GM21423 (cell line): ENCODE results near the gene TRIM6.
"Not testable (repeated sequence)": the region's sequence is repeated elsewhere in the genome, so short reads cannot be mapped to it uniquely, and the experiment has no call there.

Experiments used
- ATAC-seq: cut with Tn5 transposase; IDR thresholded peaks from one replicate; pipeline ENCODE4 v1.9.1; 2021; ENCODE audit warnings: mild to moderate bottlenecking, moderate library complexity; ENCODE audit not compliant: unreplicated experiment

The TRIM6 gene

GRCh38 chr11:5596607-5597201 is at the start of gene TRIM6:
TSS of gene TRIM6 (plus strand) at chr11:5596637. CDS start at chr11:5596898, 261 bp downstream.
- no peak for ATAC-seq

- peak; percentile 91 for ATAC-seq
These were observed 48.5 kb upstream of the TRIM6 start for GRCh38 chr11:5547982-5548381.

DNA sequence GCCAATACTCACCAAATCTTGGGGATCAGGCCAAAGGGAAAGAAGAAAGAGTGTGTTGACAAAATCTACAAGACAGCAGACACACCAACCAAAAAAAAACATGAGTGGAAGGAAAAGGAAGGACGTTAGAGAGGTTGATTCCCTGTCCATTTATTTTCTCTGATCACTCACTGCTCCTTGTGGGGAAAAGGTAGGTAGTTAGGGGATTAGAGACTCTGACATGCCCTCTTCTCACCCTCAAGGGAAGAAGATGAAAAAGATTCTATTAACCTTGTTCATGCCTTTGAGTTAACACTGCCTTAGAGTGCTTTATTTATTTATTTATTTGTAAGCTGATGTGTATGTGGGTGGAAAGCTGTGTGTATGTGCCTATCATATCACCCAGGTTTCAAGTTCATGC is 48.0 kb upstream of the TRIM6 start, which contains the start of gene OR52H1:
TSS of gene OR52H1 (minus strand) at position 101 of the 400 bp plus-strand sequence. CDS start 3,035 bp downstream, outside the sequence.
- peak; percentile 7 for ATAC-seq

GRCh38 chr11:5550440-5551095 is 45.9 kb upstream of the TRIM6 start:
- ATAC-seq = peak; percentile 34

GRCh38 chr11:5553343-5553742 is 43.1 kb upstream of the TRIM6 start:
- no peak for ATAC-seq

DNA sequence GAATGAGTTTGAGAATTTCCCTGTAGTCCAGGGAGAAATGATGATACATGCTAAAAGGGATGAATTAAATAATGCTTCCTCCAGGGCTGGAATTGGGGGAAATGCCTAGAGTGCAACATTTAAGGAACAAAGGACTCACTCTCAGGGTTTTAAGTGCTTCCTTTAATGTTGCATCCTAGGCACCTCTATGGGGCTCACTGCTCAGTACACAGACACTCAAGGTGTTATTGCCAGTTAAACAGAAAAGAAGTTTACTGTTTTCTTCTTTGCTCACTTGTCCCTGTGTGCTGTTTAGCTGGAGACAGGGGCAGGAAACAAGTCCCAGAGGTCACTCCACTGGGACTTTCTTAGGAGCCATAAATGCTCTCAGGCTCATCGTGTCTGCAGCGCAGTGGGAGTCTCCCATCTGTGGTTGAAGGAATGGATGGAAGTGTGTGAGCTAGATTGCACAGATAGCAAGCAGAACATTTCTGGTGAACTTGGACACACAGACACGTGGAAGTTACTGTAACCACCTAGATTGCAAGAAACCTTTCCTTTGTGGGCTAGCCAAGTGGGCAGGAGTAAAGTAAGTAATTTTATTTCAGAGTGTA is 39.7 kb upstream of the TRIM6 start:
- no peak for ATAC-seq

GRCh38 chr11:5557751-5558150 is 38.7 kb upstream of the TRIM6 start:
- ATAC-seq = no peak

DNA sequence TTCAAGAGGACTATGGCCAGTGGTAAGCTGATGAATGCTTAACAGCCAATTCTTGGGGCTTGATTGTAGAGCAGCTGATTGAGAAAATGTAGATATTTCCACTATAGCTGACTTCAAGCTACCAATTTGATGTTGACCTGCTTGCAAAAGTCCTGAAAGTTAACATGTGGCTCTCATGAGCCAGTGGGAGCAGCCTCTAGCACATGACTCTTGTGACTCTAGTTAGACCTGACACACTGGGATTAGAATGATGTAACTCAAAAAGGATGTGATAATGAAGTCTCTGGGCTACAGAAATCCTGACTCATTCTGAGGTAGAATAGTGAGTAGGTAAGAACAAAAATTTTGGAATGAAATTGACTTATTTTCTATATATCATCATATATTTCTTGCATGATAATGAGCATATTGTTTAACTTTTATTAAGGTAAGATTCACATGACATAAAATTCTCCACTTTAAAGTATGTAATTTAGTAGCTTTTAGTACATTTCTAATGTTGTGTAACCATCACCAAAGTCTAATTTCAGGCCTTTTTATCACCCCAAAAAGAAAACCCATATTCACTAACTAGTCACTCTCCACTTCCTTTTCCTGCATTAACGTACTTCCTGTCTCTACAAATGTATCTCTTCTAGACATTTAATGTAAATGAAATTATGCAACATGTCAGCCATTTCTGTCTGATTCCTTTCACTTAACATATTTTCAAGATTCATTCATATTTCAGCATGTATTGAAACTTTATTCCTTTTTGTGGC is 32.0 kb upstream of the TRIM6 start:
- ATAC-seq = no peak

DNA sequence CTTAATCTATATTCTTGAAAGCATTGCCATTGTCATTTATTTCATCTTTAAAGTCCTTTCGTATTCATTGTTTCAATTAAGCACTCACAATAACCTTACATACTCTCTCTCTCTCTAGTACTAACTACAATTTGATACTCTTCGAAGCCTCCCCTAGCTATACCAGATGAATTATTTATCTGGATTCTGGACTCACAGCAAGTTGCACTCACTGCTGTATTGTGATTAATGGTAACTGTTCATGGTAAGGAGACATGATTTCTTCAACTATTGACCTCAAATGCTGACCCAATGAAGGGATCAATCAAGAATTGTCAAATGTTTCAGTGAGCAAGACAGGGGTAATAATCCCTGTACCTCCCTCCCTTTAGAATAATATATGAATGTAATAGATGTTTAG is 21.8 kb upstream of the TRIM6 start:
- no peak for ATAC-seq

- ATAC-seq = no peak
These were observed 21.3 kb upstream of the TRIM6 start for GRCh38 chr11:5575152-5575551.

- ATAC-seq = no peak
These were observed 19.3 kb upstream of the TRIM6 start for GRCh38 chr11:5577101-5577500.

DNA sequence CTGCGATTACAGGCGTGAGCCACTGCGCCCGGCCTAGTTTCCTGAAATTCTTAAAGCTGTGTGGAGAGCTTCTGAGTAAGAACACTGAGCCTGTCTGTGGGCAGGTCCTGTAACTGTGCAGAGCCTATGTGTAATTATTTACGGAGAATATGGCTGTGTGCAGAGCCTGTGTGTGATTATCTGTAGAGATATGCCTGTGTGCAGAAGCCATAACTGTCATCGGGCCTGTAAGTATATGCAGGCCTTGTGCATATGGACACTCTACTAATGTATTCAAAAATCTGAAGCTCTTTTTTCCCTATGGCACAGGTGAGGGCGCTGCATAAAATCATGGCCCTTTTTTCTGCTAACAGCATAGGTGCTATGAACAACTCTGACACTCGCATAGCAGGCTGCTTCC is 15.9 kb upstream of the TRIM6 start, which contains the start of gene OR52B6:
TSS of gene OR52B6 (plus strand) at position 301 of the 400 bp plus-strand sequence. CDS start at position 301, 0 bp downstream.
- ATAC-seq = no peak

GRCh38 chr11:5581014-5581413 is 15.4 kb upstream of the TRIM6 start:
- ATAC-seq = no peak

- ATAC-seq = not testable (repeated sequence)
These were observed 12.0 kb upstream of the TRIM6 start for GRCh38 chr11:5584458-5584857.

DNA sequence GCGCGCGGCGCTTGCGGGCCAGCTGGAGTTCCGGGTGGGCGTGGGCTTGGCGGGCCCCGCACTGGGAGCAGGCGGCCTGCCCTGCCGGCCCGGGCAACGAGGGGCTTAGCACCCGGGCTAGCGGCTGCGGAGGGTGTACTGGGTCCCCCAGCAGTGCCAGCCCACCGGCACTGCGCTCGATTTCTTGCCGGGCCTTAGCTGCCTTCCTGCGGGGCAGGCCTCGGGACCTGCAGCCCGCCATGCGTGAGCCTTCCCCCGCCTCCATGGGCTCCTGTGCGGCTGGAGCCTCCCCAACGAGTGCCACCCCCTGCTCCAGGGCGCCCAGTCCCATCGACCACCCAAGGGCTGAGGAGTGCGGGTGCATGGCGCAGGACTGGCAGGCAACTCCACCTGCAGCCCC is 6.5 kb upstream of the TRIM6 start:
- not testable (repeated sequence) for ATAC-seq

DNA sequence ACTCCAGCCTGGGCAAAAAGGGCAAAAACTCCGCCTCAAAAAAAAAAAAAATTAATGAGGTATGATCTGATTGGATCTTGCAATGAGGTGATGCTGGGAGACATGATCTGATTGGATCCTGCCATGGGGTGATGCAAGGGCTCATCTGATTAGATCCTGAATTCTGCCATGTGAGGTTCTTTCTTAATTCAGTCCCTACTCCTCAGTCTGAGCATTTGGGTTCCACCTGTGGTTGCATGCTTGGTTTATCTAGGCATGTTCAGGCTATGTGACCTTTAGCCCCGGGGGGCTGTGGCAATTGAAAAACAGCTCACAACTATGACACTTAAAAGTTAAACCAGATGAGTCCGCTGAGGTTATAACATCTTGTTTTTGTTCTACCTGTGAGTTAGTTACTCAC is 4.8 kb upstream of the TRIM6 start:
- no peak for ATAC-seq

GRCh38 chr11:5592615-5593014 is 3.8 kb upstream of the TRIM6 start:
- no peak for ATAC-seq

- no peak for ATAC-seq
These were observed 3.3 kb upstream of the TRIM6 start for GRCh38 chr11:5593146-5593545.

- no peak for ATAC-seq
These were observed 1.5 kb downstream of the TRIM6 start for GRCh38 chr11:5597953-5598352.

GRCh38 chr11:5600374-5600851 is 4.0 kb downstream of the TRIM6 start:
- ATAC-seq = peak; percentile 79

- ATAC-seq = not testable (repeated sequence)
These were observed 6.4 kb downstream of the TRIM6 start for GRCh38 chr11:5602791-5603190.
